SK-MEL-5 (cell line): ENCODE data around the gene ENTPD8. TPM values are rescaled to one million over a fixed set of nuclear protein-coding genes. Genes with fewer than 3 reads are reported as not detected.
"Not testable (repeated sequence)": the region's sequence is repeated elsewhere in the genome, so short reads cannot be mapped to it uniquely, and the experiment has no call there.

Experiments used
- DNase-seq: peaks from one replicate; pipeline ENCODE4 v3.0.0-alpha.2; 2016; ENCODE audit warnings: low read depth, low spot score
- in situ Hi-C: cut with HindIII; loops from 2 replicates; pipeline ENCODE4 v1.10.0; 2016; ENCODE audit warnings: low sequenced_read_pairs, high pct_unique_total_duplicates, low pct_unique_long_range_greater_than_20kb
- total RNA-seq: library from RNA; depleted of rRNA; stranded (reverse); fragments of >200 nt; shearing (Covaris generic); gene quantifications from 2 replicates; pipeline ENCODE4 v1.2.3, GENCODE V29; 2014

Gene ENTPD8
- total RNA-seq, 1 experiment from 2014 or later, result not detected

DNA sequence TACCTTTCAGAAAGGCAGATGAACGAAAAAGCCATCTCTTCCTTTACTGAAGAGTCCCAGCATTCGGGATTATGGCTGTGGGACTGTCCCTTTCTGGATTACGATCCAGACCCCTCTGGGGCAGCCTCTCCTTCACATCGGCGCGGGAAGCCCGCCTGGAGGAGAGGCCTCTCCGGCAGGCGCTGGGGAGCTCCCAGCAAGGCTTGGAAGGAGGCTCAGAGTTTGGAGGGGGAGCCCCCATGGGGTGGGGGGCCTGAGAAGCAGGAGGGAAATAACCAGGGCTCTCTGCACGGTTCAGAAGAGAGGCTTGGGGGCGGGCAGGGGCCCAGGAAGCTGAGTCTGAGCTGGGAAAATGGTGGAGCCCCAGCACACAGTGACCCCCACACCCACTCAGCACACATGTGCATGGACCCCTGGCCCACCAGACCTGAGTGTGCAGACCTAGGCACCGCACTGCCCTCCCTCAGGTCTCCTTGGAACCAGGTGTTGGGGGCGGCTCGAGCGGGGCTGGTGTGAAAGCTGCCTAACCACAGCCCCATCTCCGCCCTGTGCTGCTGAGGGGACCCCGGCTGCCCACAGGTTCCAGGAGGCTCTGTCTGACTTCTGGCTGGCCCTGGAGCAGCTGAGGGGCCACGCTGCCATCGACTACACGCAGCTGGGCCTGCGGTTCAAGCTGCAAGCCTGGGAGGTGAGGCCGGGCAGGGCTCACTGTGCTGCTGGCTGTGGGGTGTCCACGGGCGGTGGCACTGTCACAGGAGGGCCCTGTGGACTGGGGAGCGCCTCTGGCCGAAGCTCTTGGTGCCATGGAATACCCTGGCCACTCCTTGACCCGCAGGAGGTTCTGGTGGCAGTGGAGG lies 13.5 kb downstream of the ENTPD8 start:
- DNase-seq, result no peak
- in situ Hi-C loops, result no loop called here

DNA sequence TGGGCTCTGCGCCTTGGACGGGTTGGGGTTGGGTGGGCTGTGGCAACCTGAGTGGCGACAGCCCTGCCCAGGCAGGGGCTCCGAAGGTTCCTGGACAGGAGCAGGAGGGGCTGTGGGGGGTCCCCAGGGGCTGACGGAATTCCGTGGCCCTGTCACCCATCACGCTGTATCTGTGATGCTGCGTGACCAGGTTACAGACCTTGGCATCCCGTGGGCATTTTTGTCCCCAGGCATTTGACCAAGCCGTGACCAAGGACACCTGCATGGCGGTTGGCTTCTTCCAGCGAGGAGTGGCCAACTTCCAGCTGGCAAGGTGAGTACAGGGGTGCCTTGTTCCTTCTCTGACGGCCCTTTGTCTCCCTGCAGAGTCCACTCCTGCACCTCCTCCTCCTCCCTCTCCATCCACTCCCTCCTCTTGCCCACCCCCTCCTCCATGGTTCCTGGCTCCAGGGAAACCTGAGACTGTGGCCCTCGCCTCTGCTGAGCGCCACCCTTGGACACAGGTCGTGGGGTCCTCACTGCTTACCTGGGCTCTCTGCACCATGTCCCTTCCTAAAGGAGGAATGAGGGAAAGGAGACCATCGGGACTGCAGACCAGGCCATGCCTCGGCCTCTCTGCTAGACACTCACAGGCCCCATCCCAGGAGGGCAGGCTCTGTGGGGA lies 15.0 kb downstream of the ENTPD8 start:
- in situ Hi-C loops, result no loop called here
- no peak for DNase-seq

DNA sequence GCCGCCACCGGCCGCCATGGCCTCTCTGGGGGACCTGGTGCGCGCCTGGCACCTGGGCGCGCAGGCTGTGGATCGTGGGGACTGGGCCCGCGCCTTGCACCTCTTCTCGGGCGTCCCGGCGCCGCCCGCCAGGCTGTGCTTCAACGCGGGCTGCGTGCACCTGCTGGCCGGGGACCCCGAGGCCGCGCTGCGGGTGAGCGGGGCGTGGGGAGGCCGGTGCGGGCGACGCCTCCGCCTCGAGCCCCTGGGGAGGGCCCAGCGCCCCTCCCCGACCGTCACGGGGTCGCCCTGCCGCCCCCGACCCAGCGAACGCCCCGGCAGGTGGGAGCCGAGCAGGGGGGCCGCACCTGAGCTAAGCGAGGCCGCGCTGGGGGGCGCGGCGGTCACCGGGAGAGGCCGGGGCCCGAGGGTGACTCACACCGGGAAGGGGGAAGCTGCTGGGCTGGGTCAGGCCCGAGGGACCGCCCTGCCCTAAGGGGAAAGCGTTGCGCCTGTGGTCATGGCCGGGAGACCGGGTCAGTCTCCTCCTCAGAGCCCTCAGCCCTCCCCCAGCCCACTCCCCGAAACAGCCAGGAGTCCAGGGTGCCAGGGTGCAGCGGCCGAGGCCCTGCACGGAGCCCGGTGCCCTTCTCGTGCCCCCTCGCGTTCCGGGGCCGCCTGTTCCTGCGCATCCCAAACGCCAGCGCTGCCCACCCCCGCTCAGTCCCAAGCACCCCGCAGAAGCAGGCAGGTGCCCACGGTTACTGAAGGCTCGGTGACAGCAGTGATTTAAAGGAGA lies 17.5 kb downstream of the ENTPD8 start:
- in situ Hi-C loops, result no loop called here
- DNase-seq, result no peak

DNA sequence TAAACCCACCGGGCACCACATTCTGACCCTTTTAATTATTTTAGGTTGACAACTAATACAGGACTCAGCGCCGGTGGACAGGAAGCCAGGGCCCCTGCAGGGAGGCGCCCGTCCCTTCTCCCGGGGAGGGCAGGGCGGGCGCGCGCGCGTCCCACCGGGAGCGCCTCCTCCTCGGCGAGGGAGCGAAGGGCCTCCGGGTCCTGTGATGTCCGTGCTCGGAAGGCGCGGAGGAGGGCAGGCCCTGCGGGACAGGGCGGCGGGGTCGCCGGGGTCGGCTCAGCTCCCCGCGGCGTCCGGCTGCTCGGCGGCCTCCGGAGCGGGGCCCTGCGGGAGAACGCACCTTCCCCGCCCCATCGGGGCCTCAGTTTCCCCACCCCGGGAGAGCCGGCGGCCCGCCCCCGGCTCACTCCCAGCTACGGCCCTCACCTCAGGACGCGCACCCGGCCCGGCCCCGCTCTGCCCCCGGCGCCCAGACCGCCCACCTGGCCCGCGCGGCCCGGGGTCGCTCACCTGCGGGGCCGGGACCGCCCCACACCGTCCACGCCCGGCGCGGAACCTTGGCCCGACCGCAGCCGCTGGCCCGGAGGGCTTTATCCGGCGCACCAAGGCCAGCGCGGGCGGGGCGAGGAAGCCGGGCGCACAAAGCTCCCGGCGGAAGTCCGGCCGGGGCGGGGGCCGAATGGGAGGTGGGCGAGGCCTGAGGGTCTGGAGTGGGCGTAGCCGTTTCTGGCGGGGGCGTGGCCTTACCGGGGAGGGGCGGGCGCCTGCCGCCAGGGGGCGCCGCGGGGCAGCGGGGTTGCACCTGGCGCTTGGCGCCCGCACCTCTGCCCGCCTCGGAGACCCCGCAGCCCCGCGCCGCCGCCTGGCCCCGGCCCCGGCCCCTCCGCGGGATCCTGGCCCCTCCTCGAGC lies 18.3 kb downstream of the ENTPD8 start, which contains the start of the genes EXD3 and NOXA1:
Gene EXD3 (minus strand): TSS at position 559 of the 910 bp plus-strand sequence. CDS start 27,805 bp downstream, outside the sequence.
Gene NOXA1 (plus strand): TSS at position 790 of the 910 bp plus-strand sequence. CDS start 137 bp downstream, outside the sequence.
- in situ Hi-C loops, result no loop called here
- DNase-seq, result peak; percentile 92

DNA sequence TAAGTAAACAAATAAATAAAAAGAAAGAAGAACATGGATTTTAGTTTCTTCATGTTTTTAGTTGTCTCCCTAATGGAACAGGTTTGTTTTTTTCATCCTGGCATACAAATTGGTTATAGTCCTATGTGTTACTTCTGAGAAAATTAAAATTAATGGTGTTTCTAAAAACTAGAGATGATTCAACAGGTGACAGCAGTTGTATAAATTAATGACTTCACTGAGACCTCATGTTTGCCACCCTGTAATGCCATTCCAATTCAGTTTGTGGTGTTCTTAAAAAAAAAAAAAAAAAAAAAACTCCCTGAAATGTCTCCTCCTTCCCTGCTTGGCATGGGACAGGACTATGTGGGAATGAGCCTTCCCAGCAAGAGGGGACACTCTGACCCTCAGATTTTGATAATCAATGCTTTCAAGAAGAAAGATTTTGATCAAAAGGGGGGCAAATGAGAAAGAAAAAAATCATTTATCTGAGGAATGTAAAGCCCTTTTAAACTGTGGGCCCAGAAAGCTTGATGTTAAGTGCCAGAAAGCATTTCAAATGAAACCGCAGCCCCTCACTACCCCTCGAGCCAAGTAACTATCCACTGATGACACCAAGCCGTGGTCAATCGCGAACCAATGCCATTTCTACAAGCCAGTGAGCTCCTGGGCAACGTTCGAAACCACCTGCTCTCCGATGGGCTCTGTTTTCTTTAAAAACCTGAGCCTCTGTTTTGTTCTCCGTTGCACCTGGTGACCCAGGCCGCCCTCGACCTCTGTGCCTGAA lies 19.1 kb downstream of the ENTPD8 start:
- no peak for DNase-seq
- in situ Hi-C loops, result no loop called here

DNA sequence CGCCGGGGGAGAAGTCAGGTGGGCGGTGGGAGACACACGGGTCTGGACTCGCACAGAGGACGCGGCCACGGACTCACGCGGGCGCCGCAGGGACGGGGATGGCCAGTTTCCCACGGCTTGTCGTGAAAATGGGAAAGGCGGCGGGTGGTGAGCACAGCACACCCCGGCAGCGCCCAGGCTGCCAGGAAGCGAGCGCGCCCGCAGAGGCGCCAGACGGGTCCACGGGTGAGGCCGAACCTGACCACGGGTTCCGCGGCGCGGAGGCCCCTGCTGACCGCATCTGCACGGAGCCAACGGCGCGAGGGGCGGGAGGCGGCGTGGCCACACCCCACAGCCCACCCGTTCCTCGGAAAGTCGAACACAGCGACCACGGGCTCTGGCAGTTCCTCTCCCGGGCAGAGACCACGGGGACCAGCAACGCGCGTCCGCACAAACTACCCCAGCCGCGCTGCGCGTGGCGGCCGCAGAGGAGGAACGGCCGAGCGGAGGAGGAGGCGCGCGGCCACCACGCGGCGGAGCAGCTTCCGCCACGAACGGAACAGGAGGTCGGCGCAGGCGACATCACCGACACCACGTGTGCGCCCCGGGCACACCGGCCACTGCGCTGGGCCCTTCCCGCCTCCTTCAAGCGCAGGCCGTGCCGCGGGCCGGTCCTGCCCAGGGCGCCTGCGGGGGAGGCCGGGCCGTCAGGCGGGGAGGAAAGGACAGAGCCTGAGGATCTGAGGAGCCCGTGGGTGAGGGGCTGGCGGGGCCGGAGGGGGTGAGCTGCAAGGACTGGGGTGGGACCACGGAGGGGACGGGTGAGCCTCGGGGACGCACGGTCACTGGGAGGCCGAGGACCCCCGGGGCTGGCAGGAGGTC lies 23.8 kb downstream of the ENTPD8 start:
- in situ Hi-C loops, result no loop called here
- no peak for DNase-seq

DNA sequence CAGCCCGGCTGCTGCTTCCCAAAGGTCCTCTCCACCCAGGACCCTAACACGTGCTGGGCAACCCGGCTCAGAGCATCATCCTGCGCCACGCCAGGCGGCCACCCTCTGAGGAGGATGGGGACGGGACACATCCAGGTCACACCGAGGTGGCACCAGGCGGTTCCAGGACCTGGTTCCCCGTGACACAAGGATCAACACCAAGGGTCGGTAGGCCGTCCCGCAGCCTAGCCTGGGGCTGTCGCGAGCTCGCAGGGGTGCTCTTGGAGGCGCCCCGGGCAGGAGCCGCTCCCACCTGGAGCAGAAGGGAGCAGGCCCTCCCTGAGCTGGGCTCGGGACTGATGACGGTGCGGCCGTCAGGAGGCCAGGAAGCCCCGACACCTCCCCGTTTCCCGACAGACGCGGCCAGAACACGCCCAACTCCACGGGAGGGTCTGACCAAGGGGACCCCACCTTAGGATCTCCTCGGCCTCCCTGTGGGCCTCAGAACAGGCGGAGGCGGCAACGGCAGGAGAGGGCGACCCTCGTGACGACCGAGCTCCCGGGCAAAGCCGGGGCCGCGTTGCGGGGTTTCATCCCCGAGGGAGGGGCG lies 24.5 kb downstream of the ENTPD8 start:
- DNase-seq, result no peak
- in situ Hi-C loops, result no loop called here

DNA sequence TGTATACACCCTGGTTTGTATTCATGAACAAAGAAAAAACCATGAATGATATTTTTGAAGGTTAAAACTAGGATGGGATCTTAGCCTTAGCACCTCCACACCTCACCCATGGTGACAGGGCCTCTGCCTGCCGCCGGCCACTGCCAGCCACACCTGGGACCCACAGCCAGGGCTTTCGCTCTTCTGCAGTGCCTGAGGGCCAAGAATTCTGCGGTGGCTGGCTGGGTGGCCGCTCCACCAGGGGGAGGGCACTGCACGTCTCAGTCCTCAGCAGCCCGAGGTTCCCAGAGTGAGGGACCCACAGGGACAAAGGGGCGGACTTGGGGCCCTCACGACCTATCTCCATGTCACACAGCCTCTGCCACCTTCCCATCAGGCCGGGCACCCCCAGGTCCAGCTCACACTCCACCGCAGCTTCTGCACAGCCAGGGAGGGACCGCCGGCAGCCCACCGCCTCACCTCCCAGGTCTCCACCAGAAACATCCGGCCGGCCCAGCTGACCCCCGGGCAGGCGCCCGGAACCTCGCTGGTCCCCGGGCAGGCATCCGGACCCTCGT lies 25.1 kb downstream of the ENTPD8 start:
- DNase-seq, result no peak
- in situ Hi-C loops, result no loop called here

DNA sequence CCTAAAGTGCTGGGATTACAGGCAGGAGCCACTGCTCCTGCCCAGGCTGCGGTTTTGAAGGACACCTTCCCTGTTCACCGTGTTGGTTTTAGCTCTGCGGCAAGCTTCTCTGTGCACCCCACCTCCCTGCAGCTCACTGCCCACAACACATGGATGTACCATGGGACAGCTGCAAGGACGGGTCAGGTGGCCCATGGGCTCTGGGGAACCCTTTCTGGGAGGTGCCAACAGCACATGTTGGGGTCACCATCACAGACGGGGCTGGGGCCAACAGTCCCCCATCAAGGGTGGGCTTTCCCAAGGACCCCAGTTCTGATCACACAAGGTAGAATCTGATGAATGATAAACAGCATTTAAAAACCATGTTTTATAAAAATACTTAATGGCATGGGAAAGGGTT lies 25.7 kb downstream of the ENTPD8 start:
- no peak for DNase-seq
- in situ Hi-C loops, result no loop called here

DNA sequence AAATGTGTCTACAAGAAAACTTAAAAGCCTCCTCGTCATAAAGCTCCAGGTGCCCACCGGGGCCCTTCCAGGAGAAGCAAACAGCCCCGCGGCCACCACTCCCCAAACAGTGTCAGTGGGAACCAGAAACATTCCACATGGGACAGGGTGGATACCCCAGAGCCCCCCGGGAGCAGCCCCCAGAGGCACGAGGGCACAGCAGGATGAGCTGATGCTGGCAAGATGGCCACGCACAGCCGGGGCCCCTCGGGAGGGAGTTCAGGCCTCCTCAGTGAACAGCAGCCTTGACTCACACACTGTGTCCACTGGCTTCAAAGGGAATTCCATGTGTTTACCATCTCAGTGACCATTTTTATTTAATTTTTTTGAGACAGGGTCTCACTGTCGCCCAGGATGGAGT lies 28.7 kb downstream of the ENTPD8 start:
- no peak for DNase-seq
- in situ Hi-C loops, result no loop called here

DNA sequence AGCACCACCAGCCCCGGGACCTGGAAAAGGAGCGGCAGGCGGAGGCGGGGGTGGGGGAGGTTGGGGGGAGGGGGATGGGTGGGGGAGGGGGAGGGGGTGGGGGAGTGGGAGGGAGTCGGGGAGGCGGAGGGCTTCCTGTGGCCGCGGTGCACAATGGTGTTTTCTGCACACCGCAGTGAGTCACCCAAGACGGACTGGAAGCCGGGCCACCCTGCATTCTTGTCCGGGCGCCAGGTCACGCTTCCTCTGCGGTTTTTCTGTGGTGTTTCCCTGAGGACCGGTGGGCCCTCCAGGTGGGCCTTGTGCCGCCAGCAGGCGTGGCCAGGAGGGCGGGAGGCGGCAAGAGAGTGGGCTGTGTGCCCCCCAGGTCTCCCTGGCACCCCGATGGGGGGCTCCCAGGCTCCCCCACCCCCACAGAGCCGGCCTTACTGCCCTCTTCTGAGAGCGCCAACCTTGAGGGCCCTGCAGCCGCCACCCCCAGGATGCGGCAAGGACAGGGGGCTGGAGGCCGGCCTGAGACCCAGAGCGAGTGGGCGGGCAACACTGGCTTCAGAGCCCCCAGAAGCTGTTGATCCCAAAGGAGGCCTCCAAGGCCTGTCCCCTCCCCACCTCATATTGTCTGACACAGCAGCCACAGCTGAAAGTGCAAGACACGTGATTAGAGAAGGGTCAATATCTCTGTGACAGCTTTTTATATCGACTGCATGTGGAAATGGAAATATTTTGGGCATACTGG lies 29.3 kb downstream of the ENTPD8 start:
- in situ Hi-C loops, result no loop called here
- peak; percentile 75 for DNase-seq

DNA sequence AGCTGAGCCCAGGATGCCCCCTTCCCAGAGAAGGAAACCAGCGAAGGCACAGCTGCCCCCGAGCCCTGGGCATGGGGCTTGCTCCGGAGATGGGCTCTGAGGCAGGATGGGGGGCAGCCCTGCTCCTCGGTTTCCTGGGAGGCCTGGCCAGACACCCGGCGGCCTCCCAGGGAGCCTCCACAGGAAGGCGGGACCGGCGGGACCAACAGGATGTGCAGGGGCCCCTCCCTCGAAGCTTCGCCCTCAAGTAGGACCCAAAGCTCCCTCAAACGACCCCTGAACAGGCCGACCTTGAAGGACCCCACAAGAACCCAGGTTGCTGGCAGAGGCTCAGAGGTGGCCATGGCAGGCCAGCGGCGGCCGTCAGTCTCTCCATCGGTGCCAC lies 29.9 kb downstream of the ENTPD8 start:
- in situ Hi-C loops, result no loop called here
- no peak for DNase-seq

DNA sequence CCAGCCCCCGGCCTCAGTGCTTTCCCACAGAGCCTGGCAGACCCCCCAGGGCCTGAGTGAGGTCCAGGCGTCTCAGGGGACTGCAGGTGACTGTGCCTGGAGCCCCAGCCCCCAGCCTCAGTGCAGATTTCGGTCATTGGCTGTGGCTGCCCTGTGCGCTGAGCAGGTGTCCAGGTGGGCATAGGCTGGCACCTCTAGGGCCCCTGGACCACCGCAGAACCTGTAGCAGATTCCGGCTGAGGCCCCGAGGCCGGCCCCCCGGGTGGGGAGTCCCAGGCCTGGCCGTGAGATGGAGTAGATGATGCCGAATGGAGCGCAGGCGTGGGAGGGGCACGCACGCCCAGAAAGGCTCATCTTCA lies 30.3 kb downstream of the ENTPD8 start:
- no peak for DNase-seq
- in situ Hi-C loops, result no loop called here

DNA sequence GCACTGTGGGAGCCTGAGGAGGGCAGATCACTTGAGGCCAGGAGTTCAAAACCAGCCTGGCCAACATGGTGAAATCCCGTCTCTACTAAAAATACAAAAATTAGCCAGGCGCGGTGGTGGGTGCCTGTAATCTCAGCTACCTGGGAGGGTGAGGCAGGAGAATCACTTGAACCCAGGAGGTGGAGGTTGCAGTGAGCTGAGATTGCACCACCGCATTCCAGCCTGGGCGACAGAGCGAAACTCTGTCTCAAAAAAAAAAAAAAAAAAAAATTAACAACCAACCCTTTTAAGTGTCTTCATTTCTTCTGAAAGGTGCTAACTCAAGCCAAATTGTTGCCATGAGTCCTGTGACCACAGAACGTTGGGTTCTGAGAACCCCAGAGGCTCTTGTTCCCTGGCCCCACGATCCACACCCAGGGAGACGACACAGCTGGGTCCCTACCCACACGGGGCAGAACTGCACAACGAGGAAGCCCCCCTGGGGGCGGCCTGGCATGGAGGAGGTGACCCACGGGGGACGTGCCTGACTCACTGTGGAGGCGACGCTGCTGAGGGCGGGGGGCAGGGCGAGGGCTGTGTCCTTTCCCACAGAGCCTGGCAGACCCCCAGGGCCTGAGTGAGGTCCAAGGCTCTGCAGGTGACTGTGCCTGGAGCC lies 30.8 kb downstream of the ENTPD8 start:
- DNase-seq, in situ Hi-C loops: not testable (repeated sequence)
